Liver (tissue), 9 donors: Measurements from ENCODE around the gene ATP6V0A4. TPM values are rescaled to one million over a fixed set of nuclear protein-coding genes. Genes with fewer than 3 reads are reported as not detected.

Experiments
- DNase-seq: peaks from one replicate; pipeline ENCODE4 v3.0.0-alpha.2; 2017; ENCODE audit warnings: low spot score
- H3K27ac ChIP-seq, 2 donors: one replicate each; pipeline ENCODE4 v1.7.0; 2013; ENCODE audit warnings: inconsistent platforms in 2 of 2, low read length in 2 of 2, control low read depth in 1 of 2, low read depth in 1 of 2, mild to moderate bottlenecking in 1 of 2
- H3K27me3 ChIP-seq, 4 donors: one replicate each; pipeline versions ENCODE4 v1.6.1 to v1.7.0; 2013; ENCODE audit warnings: low read length in 3 of 4, inconsistent platforms in 1 of 4, mild to moderate bottlenecking in 1 of 4, moderate library complexity in 1 of 4; ENCODE audit not compliant: control insufficient read depth in 4 of 4, insufficient read depth in 4 of 4
- H3K36me3 ChIP-seq, 4 donors: one replicate each; pipeline versions ENCODE4 v1.6.1 to v1.7.0; 2013; ENCODE audit warnings: low read length in 3 of 4, mild to moderate bottlenecking in 3 of 4, low read depth in 1 of 4, moderate library complexity in 1 of 4; ENCODE audit not compliant: control insufficient read depth in 4 of 4, insufficient read depth in 3 of 4
- H3K4me1 ChIP-seq, 4 donors: one replicate each; pipeline versions ENCODE4 v1.6.1 to v1.7.0; 2013; ENCODE audit warnings: low read length in 3 of 4, mild to moderate bottlenecking in 3 of 4, moderate library complexity in 1 of 4; ENCODE audit not compliant: control insufficient read depth in 4 of 4, insufficient read depth in 4 of 4
- H3K4me3 ChIP-seq, 3 donors: one replicate each; pipeline versions ENCODE4 v1.6.1 to v1.7.0; 2013; ENCODE audit warnings: low read length in 3 of 3, control low read depth in 1 of 3, low read depth in 1 of 3, mild to moderate bottlenecking in 1 of 3
- H3K9ac ChIP-seq, 2 donors: one replicate each; pipeline ENCODE4 v1.7.0; 2013; ENCODE audit warnings: low read length in 2 of 2, mild to moderate bottlenecking in 2 of 2, moderate library complexity in 2 of 2, control low read depth in 1 of 2, low read depth in 1 of 2
- H3K9me3 ChIP-seq, 4 donors: one replicate each; pipeline versions ENCODE4 v1.6.1 to v1.7.0; 2013; ENCODE audit warnings: low read length in 3 of 4; ENCODE audit not compliant: control insufficient read depth in 4 of 4
- ATF3 ChIP-seq: IDR thresholded peaks from 2 replicates; pipeline ENCODE4 v1.6.1; 2016; ENCODE audit warnings: antibody characterized with exemption
- FOXA2 ChIP-seq: IDR thresholded peaks from 2 replicates; pipeline ENCODE4 v1.6.1; 2016; ENCODE audit warnings: antibody characterized with exemption
- JUND ChIP-seq, 2 donors: IDR thresholded peaks; 2 replicates each; pipeline ENCODE4 v1.6.1; 2016; ENCODE audit warnings: antibody characterized with exemption in 2 of 2
- MAX ChIP-seq: IDR thresholded peaks from 2 replicates; pipeline ENCODE4 v1.6.1; 2016; ENCODE audit warnings: antibody characterized with exemption
- NR2F2 ChIP-seq: IDR thresholded peaks from 2 replicates; pipeline ENCODE4 v1.6.1; 2016; ENCODE audit warnings: antibody characterized with exemption
- REST ChIP-seq: IDR thresholded peaks from 2 replicates; pipeline ENCODE4 v1.6.1; 2016; ENCODE audit warnings: antibody characterized with exemption, mild to moderate bottlenecking
- RXRA ChIP-seq, 2 donors: IDR thresholded peaks; 2 replicates each; pipeline ENCODE4 v1.6.1; 2017 to 2018; ENCODE audit warnings: antibody characterized with exemption in 2 of 2, mild to moderate bottlenecking in 1 of 2
- SP1 ChIP-seq: IDR thresholded peaks from 2 replicates; pipeline ENCODE4 v1.6.1; 2018; ENCODE audit warnings: antibody characterized with exemption, mild to moderate bottlenecking
- TAF1 ChIP-seq: conservative IDR thresholded peaks from 2 replicates; pipeline ENCODE4 v1.6.1; 2016; ENCODE audit warnings: antibody characterized with exemption, mild to moderate bottlenecking
- WGBS: extraction: QIAGEN DNeasy Blood & Tissue Kit; methylation state at CpG from one replicate; pipeline ENCODE4 v1.1.7; 2013; 5-methylcytosine and 5-hydroxymethylcytosine counted together
- polyA plus RNA-seq, 2 donors: library from polyadenylated mRNA; stranded (reverse) in 1 of 2; unstranded in 1 of 2; fragments of 200-250 nt in 1 of 2; fragments of >200 nt in 1 of 2; fragmentation: Nextera tagmentation in 1 of 2; extraction: Ambion mirVana in 1 of 2; gene quantifications; one replicate each; pipeline versions ENCODE4 v1.2.1 to v1.2.3, GENCODE V29; 2013 to 2015
- total RNA-seq, 2 donors: library from RNA; depleted of rRNA; stranded (reverse); fragments of >200 nt; gene quantifications; one replicate each; pipeline ENCODE4 v1.2.3, GENCODE V29; 2014
- donor health status: healthy.
- donor health status: healthy.
- donor health status: healthy.
- donor health status: healthy.
- donor health status: healthy.

ATP6V0A4 gene
- total and polyA plus RNA-seq, 4 donors = not detected

- Histone ChIP-seq H3K9ac (no peak overlapping the region), H3K27me3 (no peaks in the 10 kb centered on the region), H3K4me3 (no peak overlapping the region), H3K4me1 (no peaks in the 10 kb centered on the region), H3K36me3 (no peaks in the 10 kb centered on the region), H3K9me3 (no peaks in the 10 kb centered on the region), H3K27ac (no peak overlapping the region)
- TF ChIP-seq REST = no peak
- DNase-seq = no peak
- WGBS = 89% methylated on average over 7 of the region's 7 CpGs
Observed at GRCh38 chr7:138713191-138713590, 84.8 kb downstream of the ATP6V0A4 start.

GRCh38 chr7:138712652-138713051 is 85.3 kb downstream of the ATP6V0A4 start:
- no peak for TF ChIP-seq RXRA (IDR thresholded peaks at IDR 0.05)
- no peak for TF ChIP-seq SP1
- TF ChIP-seq JUND (IDR thresholded peaks at IDR 0.05) = no peak
- no peak for TF ChIP-seq FOXA2
- no peak for TF ChIP-seq MAX
- Histone ChIP-seq H3K36me3 (no peaks in the 10 kb centered on the region), H3K9me3 (no peaks in the 10 kb centered on the region), H3K9ac (no peak overlapping the region), H3K27me3 (no peaks in the 10 kb centered on the region), H3K4me3 (no peak overlapping the region), H3K4me1 (no peaks in the 10 kb centered on the region), H3K27ac (no peak overlapping the region)
- DNase-seq = no peak
- WGBS = 95% methylated on average over 9 of the region's 9 CpGs

GRCh38 chr7:138710536-138711385 is 87.2 kb downstream of the ATP6V0A4 start:
- H3K4me1 ChIP-seq = no peaks in the 10 kb centered on the region
- DNase-seq = no peak
- H3K4me3 ChIP-seq = no peak overlapping the region
- 87% methylated on average over 15 of the region's 15 CpGs for WGBS
- H3K27me3 ChIP-seq = no peaks in the 10 kb centered on the region
- TF ChIP-seq TAF1 (no peak), MAX (no peak), ATF3 (no peak), REST (no peak), NR2F2 (no peak)
- no peaks in the 10 kb centered on the region for H3K36me3 ChIP-seq
- H3K9me3 ChIP-seq = no peaks in the 10 kb centered on the region
- no peak overlapping the region for H3K27ac ChIP-seq
- H3K9ac ChIP-seq = no peak overlapping the region
